Breast epithelium (tissue), 3 donors: Measurements from ENCODE around the gene LRRIQ4.

Experiments
- POLR2A ChIP-seq: fragments of 450-650 bp; IDR thresholded peaks from one replicate; pipeline ENCODE4 v1.6.1; 2016; ENCODE audit warnings: antibody characterized with exemption, mild to moderate bottlenecking, moderate library complexity
- POLR2AphosphoS5 ChIP-seq, 3 donors: sonication (generic); formaldehyde crosslinking; IDR thresholded peaks; one replicate each; pipeline ENCODE4 v1.6.1; 2017; ENCODE audit warnings: antibody characterized with exemption in 3 of 3
- TF ChIP-seq, protein P1 (sequence below), 3 donors: fragments of 450-650 bp; IDR thresholded peaks; one replicate each; pipeline ENCODE4 v1.5.1; 2016 to 2017; ENCODE audit warnings: antibody characterized with exemption in 3 of 3, mild to moderate bottlenecking in 3 of 3, moderate library complexity in 3 of 3

DNA sequence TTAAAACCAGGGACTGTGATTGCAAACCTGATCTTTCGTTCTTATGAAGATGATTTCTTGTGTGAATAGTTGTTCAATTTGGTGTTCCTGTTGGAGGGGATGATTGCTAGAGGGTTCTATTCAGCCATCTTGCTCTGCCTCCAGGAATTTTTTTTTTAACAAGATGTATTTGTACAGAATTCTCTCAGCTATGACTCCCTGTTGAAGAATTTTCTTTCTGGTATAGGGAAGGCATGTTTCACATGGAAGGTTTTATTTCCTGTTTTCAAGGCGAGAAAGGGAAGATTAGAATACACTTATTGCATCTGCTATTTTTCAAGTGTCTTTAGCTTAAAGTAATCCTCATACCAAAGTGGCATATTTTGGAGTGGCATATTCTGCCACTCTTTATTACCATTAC lies 5.6 kb downstream of the LRRIQ4 start:
- TF ChIP-seq, protein P1, sequence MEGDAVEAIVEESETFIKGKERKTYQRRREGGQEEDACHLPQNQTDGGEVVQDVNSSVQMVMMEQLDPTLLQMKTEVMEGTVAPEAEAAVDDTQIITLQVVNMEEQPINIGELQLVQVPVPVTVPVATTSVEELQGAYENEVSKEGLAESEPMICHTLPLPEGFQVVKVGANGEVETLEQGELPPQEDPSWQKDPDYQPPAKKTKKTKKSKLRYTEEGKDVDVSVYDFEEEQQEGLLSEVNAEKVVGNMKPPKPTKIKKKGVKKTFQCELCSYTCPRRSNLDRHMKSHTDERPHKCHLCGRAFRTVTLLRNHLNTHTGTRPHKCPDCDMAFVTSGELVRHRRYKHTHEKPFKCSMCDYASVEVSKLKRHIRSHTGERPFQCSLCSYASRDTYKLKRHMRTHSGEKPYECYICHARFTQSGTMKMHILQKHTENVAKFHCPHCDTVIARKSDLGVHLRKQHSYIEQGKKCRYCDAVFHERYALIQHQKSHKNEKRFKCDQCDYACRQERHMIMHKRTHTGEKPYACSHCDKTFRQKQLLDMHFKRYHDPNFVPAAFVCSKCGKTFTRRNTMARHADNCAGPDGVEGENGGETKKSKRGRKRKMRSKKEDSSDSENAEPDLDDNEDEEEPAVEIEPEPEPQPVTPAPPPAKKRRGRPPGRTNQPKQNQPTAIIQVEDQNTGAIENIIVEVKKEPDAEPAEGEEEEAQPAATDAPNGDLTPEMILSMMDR (IDR thresholded peaks at IDR 0.05), result no peak
- TF ChIP-seq POLR2A (no peak), POLR2AphosphoS5 (IDR thresholded peaks at IDR 0.05) (no peak)
